8988T (cell line): ENCODE results near the gene ENPP7.

Experiments used
- DNase-seq: peaks from one replicate; pipeline ENCODE4 v3.0.0; 2011

The ENPP7 gene

DNA sequence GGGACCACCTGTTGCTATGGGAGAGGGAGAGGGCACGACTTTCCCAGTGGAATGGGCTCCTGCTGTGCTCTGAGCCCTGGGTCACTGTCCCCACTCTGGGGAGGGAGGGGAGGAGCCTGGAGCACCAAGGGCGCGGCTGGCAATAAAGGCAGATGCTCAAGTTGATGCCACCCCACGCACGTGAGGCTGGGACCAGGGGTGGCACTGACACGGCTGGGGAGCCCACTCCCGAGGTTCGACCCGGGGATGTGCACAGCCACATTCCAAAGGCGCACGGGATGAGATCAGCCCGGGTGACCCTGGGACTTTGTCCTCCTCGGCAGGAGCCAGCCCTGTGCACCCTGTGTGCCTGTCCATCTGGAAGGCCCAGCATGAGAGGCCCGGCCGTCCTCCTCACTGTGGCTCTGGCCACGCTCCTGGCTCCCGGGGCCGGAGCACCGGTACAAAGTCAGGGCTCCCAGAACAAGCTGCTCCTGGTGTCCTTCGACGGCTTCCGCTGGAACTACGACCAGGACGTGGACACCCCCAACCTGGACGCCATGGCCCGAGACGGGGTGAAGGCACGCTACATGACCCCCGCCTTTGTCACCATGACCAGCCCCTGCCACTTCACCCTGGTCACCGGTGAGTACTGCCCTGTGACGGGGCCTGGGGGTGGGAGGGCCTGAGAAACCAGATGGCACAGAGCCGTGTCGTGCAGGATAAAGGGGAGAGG lies at the start of gene ENPP7:
ENPP7 (plus strand) TSS at position 175 of the 715 bp plus-strand sequence; CDS start at position 372, 197 bp downstream.
- no peak for DNase-seq

DNA sequence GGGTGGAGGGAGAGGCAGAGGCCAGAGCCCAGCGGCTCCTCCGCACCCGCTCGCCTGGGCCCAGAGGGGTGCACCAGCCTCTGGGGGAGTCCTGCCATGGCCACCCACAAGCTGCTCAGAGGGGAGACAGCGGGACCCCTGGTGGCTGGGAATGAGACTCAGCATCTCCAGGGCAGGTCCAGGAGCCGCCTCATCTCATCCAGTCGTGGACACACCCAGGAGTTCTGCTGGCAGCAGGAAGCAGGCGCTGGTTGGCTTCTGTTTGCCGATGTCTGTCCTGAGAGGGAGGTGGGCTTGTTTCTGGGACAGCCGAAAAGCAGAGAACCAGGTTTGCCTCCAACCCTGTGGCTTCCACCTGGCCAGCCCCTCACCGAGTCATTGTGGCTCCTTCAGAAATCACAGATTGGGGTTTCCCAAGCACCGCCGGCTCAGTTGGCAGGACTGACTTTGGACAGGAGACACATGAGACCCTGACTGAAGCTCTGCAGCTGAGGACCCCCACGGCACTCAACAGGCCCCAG lies 49.6 kb upstream of the ENPP7 start:
- no peak for DNase-seq

DNA sequence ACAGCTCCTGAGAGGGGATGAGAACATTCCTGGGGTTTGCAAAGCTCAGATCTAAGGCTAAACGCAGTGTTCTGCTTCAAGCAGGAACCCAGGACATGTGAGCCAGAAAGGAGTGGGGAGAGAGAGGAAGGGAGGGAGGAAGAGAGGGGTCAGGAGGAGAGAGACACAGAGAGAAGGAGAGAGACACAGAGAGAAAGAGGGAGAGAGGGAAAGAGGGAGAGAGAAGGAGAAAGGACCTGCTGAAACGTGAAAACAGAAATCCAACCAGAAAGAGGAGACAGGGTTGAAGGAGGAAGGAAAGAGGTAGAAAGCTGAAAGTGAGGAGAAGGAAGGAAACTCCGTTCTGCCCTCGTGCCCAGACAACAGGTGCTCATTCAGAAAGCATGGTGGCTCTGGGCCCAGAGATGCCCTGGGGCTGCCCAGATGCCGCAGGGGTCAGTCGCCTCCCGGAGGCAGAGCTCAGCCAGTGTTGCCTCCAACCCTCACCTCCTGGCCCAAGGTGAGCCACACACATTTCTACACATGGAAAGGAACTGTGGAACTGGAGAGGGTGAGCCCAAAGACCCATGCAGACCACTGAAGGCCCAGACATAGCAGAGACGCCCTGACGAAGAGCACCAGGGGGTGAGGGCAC lies 49.0 kb upstream of the ENPP7 start:
- no peak for DNase-seq

DNA sequence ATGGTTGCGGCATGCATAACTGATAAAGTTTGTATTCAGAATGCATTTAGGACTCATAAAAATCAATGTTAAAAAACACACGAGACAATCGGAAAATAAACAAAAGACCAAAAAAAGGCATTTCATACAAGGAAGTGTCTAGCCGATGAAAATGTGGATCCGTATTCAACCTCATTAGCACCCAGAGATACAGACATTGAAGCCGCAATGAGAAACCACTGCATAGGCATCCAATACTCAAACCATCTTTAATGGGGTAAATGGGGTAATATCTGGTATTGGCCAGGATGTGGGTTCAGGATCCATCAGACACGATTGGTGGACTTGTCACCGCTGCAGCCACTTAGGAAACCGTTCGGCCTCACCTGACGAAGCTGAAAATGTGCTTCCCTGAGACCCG lies 47.4 kb upstream of the ENPP7 start:
- DNase-seq: no peak

GRCh38 chr17:79684132-79684985 lies 46.4 kb upstream of the ENPP7 start:
- no peak for DNase-seq

- no peak for DNase-seq
Observed at GRCh38 chr17:79685121-79685520, 45.6 kb upstream of the ENPP7 start.

DNA sequence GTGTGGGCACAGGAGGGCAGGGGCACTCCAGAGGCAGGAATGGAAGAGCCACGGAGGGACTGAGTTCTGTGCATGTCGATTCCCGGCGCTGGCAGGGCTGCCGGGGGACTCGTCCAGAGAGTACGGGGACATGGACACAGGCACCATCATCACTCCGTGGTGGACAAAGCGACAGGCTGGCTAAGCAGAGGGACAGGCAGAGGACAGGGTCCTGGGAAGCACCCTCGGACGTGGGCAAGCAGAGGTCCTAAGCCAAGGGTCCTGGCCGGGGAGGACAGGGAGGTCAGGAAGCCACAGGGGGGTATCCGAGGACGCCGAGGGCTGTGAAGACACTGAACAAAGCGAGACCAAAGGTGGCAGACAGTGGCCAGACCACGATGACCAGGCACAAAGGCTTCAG lies 44.3 kb upstream of the ENPP7 start:
- DNase-seq: no peak

DNA sequence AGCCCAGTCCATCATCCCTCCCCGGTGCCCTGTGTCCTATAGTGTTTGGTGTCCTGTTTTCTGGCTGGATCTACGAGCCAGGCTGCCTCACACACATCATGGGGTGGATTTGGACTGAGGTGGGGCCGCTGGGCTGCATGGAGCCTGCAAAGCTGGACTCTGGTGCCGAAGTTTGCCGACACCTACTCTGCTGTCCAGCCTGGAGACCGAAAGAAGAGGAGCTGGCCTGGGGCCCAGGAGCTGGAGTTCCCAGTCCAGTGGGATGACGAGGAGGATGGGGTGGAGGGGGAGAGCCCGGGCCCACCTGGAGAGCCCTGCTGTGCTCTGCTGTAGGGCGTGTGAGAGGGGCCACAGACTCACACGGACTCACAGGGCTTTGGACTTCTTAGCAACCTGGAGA lies 40.3 kb upstream of the ENPP7 start:
- no peak for DNase-seq

GRCh38 chr17:79690988-79691836 lies 39.5 kb upstream of the ENPP7 start:
- no peak for DNase-seq

GRCh38 chr17:79691931-79692330 lies 38.8 kb upstream of the ENPP7 start:
- no peak for DNase-seq

DNA sequence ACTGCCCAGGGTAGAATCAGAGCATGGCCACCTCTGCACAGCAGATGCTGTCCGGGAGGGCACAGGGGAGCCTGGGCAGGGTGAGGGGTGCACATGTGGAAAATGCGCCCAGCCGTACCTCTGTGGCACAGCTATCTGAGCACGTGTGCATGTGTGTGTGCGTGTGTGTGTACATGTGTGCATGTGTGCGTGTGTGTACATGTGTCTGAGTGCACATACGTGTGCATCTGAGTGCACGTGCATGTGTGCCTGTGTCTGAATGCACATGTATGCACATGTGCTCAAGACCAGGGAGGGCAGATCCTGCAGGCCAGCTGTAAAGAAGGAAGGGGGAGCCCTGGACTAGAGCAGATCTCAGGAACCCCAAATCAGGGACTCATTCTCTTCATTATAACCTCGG lies 37.3 kb upstream of the ENPP7 start:
- DNase-seq: no peak

DNA sequence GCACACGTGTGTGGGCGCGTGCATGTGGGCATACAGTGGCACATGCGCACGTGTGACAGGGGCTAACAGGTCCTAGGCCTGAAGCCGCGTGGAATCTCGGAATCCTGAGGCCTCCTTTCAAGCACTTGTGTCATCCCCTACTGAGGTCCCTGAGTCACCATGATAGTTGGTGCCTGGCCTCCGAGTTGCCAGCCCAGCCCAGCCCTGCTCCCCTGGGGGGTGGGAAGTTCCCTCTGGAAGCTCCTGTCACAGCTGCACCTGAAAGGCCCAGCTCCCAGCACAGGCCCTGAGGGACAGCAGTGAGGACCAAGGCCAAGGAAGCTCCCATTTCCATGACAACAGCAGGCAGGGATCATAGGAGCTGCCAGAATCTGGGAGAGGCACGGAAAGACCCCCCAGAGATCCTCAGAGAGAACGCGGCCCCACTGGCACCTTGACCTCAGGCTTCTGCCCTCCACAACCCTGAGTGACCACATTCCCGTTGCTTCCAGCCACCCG lies 35.4 kb upstream of the ENPP7 start:
- no peak for DNase-seq

- no peak for DNase-seq
Observed at GRCh38 chr17:79695797-79696609, 34.7 kb upstream of the ENPP7 start.

GRCh38 chr17:79696610-79696982 lies 34.1 kb upstream of the ENPP7 start:
- no peak for DNase-seq

DNA sequence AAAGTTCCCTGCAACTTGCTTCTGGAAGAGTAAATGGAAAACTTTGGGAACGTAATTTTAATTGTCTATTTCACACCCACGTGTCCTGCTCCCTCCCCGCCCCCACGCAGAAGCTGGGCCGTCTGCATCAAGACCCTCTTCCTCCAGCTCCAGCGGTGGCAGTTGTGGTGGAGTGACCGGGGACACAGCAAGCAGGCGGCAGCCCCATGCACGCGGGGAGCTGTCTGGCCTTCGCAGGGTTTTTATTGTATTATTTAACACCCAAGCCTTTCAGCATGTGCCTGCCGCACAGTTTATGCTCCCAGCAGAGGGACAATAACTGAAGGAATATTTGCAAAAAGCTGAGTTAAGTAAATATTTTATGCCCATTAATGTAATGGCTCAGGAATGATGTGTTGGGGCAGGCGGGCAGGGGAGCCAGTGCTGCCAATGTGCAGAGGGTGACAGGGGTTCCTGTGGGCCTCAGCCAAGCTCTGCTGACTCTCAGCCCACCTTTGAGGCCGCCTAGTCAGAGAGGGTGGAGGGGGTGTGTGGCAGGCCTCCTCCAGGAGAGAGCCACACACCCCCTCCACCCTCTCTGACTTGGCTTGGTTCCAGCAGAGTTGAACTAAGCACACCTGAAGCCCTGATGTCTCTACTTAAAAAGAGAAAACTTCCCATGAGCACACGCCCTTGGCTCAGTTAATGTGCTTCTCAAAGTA lies 32.4 kb upstream of the ENPP7 start:
- no peak for DNase-seq

DNA sequence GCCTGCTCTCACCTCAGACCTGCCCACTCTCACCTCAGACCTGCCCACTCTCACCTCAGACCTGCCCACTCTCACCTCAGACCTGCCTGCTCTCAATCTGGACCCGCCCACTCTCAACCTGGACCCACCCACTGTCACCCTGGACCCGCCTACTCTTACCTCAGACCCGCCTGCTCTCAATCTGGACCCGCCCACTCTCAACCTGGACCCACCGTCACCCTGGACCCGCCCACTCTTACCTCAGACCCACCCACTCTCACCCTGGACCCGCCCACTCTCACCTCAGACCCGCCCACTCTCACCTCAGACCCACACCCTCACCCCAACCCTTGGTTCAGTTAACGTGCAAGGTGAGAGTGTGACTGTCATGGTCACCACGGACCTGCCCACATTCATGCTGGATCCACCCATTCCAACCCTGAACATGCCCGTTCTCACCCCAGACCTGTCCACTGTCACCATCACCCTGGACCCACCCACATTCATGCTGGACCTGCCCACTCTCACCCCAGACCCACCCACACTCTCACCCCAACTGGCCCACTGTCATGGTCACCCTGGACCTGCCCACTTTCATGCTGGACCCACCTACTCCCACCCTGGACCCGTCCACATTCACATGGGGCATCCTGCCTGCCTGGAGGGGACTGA lies 31.2 kb upstream of the ENPP7 start:
- DNase-seq: no peak

- DNase-seq: no peak
Observed at GRCh38 chr17:79700592-79700991, 30.2 kb upstream of the ENPP7 start.

DNA sequence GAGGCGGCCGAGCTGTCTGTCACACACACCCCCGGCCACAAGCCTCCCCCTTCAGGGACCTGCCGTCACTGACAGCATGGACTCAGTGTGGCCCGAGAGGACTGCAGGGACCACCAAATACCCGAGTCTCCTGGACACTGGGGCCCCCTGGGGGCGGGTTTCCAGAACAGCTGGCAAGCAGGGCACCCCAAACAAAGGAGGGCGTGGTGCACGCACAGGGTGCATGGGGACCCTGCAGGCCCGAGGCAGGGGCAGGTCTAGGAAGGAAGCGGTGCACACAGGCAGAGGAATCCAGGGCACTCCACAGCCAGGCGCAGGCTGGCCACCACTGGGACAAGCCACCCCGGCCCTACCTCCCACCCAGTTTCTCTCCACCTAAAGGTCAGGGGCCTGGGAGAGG lies 28.7 kb upstream of the ENPP7 start:
- no peak for DNase-seq

DNA sequence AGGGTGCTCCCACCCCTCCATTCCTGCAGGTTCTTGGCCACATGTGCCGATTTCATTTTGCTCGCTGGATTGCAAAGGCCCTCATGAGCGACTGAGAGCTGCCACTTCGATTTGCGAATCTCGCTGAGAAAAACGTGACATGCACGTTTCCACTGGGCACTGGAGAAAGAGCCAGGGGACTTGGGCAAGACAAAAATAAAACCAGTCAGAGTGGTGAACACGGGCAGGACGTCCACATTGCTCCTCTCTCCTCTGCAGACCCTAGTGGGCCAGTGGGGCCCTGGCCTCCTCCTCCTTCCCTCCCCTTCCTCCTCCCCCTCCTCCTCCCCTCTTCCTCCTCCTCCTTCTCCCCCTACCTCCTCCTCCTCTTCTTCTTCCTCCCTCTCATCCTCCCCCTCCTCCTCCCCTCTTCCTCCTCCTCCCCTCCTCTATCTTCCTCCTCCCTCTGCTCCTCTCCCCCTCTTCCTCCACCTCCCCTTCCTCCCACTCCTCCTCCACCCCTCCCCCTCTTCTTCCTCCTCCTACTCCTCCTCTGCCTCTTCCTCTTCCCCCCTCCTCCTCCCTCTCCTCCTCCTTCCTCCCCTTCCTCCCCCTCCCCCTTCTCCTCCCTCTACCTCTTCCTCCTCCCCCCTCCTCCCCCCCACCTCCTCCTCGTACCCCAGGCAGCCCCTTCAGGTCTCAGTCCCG lies 28.1 kb upstream of the ENPP7 start:
- no peak for DNase-seq

GRCh38 chr17:79704691-79705090 lies 26.1 kb upstream of the ENPP7 start:
- DNase-seq: no peak
